CD4-positive, alpha-beta T cell treated with Interferon gamma for 1 hour (primary cell): ENCODE results near the gene GRM7.
"Not testable (repeated sequence)": the region's sequence is repeated elsewhere in the genome, so short reads cannot be mapped to it uniquely, and the experiment has no call there.

ENCODE experiments used
- DNase-seq: peaks from one replicate; pipeline ENCODE4 v3.0.0-alpha.2; 2020

Gene GRM7

DNA sequence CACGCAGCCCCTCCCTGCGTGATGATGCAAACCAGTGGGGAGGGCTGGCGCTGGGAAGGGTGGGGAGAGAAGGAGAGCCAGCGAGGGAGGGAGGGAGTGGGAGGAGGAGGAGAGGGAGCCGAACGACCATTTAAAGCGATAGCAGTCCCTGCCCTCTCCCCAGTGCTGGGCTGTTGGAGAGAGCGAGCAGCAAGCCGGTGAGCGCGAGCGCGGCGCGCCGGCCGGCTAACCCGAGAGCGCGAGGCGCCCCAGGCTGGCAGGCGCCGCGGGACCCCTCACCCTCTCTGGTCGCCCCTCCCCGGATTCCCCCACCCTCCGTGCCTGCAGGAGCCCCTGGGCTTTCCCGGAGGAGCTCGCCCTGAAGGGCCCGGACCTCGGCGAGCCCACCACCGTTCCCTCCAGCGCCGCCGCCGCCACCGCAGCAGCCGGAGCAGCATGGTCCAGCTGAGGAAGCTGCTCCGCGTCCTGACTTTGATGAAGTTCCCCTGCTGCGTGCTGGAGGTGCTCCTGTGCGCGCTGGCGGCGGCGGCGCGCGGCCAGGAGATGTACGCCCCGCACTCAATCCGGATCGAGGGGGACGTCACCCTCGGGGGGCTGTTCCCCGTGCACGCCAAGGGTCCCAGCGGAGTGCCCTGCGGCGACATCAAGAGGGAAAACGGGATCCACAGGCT, at the start of gene GRM7:
Gene GRM7, plus strand, starts transcription at position 162 of the 671 bp plus-strand sequence.
- no peak for DNase-seq

DNA sequence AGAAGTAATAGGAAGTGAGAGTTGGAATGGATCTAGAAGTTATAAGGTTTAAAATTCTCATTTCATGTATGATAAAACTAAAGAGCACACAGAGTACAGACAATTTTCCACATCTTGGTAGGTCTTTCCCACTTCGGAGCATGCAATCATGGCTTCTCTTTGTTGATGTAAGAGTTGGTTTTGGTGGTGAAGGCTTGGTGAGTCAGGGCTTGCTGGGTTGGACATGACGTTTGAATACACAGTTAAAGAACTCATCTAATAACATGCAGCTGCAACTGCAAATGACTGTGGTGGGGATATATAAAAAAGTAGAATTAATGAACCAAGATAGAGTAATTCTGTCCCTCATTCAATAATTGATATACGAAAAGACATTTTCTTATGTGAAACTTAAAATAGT, 39.5 kb upstream of the GRM7 start:
- no peak for DNase-seq

DNA sequence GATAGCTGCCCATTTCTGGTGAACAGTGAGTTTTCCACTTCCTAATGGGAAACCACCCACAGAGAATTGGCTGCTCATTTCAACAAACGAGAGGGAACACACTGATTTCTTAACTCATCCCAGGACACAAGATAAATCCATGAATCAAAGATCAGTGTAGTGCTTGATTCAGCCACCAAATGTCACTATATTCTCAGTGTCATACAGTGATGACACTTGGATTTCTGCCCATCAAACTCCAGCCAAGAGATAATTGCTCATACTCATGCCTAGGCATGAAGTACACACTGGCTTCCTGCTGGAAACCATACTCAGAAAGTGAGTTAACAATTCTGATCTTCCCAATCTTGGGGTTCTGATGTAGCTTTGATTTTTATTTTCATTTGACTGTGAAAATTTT, 35.4 kb upstream of the GRM7 start:
- no peak for DNase-seq

DNA sequence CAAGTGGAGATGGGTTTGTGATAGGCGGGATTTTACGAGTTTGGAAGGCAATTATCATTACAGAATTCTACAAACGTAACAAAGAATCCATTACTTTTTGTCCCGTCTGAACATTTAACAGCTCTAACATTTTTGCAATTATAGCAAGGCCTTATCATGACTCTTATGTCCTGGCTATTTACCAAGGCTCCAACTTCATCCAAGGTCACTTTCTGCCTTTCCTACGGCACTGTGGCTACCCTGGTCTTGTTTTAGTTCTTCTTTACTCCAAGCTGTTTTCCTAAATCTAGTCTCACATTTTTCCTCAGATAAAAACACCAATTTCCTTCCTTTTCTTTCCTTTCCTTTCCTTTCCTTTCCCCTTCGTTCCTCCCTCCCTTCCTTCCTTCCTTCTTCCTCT, 33.5 kb upstream of the GRM7 start:
- DNase-seq = no peak

DNA sequence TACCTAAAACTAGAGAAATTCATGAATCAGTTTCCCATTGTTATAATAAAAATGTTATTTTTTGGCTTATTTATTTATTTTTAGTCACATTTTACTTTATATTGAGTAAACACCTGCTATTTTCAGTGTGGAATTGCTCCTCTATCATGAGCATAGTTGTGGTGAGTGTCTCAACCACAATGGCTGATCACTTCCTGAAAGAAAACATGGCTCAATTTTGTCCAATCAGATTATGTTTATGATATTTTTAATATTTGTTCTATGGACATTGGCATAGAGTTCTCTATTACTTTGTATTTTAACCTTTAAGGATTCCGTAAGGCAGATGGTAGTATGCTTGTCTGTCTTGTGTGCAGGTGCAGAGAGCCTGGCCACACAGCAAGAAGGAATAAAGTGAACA, 16.2 kb upstream of the GRM7 start:
- no peak for DNase-seq

DNA sequence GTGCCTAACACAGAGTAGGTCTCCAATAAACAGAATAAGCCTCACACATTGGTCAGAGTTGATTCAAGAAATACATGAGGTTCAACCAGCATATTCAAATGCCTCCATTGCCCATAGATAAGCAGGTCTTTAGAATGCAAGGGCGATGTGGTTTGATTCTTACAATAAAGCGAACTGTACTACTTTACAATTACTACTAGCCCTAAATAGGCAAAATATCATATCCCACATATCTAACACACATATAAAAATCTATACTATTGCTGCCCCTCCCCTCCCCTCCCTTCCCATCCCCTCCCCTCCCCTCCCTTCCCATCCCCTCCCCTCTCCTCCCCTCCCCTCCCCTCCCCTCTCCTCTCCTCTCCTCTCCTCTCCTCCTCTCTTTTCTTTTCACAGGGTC, 6.7 kb upstream of the GRM7 start:
- no peak for DNase-seq

DNA sequence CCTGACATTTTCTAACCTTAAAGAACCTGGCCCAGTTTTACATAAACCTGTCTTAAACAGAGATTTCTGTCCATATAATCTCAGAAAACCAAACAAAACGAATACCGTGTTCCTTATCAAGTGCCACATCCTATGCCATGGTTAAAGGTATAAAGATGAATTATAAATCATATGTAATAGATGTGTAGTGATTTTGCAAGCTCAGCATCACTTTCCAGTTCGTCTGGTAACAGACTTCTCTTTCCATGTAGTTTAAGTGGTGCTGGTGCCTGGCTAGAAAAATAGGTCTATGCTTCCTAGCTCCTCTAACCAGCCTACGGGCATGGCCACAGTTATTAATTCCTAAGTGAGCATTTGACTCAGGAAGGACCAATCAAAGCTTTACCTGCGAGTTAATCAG, 3.4 kb upstream of the GRM7 start:
- no peak for DNase-seq

DNA sequence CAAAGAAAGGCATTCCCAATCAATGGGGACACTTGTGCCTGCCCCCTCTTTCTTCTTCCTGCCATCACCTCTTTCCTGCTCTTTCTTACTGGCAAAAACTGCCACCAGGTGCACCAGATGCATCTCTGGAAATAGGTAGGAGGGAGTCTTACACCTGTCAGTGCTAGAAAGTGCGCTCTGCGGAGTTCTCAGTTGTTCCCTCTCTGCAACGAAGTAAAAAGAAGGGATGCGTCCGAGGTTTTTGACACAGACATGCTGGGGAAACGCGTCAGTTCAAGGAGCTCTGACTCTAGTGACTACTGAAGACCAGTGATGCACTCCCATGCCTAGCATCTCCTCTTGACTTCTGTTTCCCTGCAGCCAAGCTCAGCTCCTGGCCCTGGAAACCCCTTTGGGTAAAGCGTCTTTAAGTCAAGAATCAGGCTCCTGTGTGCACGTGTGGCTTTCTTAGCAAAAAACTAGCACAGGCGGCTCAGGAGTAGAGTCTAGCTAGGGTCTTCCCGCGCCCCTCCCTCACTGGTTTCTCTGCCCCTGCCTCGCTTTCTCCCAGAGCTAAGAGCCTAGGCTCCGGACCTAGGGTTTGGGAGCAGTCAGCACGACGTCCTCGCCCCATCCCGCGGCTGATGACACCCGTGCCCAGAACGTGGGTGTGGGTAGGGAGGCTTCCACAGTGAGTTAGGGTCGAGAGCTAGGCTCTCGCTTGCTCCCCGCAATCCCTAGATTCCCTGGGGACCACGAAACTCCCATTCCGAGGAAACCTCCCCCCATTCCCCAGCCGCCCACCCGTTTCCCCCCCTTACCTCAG, 564 bp upstream of the GRM7 start:
- DNase-seq = no peak

DNA sequence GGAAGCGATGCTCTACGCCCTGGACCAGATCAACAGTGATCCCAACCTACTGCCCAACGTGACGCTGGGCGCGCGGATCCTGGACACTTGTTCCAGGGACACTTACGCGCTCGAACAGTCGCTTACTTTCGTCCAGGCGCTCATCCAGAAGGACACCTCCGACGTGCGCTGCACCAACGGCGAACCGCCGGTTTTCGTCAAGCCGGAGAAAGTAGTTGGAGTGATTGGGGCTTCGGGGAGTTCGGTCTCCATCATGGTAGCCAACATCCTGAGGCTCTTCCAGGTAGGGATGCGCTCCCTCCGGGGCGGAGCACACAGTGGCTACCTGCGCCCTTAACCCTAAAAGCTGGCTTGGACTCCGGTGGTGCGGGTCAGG, 698 bp downstream of the GRM7 start:
- DNase-seq = no peak

DNA sequence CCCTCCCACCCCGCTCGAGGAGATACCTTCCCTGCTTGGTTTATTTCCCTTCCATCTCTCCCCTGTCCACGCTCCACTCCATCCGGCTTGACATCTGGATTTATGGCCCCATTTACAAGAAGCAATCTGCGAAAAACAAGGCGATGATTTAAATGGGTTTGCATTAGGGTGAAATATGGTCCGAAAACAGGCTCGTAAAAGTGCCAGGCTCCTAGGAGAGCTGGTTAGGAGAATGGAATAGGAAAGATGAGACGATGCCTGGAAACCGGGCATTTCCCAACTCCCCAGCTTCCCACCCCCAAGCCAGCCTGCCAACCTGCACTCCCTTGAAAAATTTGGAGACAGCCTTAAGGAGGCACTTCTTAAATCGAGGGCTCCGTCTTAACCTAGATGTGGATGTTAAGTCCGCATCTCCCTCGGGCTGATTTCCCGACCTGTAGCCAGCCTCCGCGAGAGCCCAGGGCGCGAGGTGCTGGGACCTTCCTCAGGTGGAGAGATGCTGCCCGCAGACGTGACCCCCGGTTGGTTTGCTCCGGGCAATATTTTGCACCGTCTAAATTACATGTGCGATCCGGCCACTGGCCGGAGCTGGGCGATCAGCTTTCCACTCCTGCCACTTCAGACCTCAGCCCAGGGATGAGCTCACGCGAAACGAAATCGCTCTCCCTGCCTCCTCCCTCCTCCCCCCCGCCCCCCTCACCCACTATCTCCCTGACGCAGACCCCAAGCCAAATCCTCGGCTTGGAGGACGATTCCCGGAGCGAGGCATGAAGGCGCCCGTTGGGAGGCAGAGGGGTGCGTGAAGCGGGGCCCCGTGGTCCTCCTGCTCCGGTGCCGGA, 1.3 kb downstream of the GRM7 start:
- no peak for DNase-seq

DNA sequence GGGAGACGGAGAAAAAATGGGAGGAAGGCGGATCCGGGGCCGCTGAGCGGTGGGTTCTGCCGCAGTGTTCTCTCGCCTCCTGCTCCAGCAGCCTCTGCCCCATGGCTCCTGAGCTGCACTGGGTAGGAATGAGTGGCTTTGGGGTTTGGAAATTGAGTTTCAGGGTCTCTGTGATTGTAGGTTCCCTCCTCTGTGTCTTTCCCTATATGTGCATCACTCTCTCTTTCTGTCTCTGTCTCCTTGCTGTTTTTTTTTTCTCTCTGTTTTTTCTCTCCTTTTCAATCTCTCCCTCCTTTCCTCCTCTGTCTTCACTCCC, 1.9 kb downstream of the GRM7 start:
- DNase-seq = no peak

DNA sequence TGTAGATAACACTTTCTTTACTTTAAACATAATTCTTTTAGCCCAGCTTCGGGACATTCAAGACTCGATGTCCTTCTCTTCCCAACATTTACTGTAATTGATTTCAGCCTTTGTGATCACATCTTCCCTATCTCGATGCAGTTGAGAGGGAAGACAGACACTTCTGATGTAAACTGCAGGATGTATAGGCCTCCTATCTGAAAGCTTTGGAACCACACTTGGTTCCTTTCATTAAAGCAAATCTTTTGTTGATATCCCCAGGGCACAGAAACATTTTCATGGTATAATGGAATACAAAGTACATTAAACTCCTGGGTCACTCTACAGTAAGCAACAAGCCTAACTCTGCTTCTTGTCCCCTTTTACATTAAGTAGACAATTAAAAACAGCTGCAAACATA, 6.4 kb downstream of the GRM7 start:
- no peak for DNase-seq

DNA sequence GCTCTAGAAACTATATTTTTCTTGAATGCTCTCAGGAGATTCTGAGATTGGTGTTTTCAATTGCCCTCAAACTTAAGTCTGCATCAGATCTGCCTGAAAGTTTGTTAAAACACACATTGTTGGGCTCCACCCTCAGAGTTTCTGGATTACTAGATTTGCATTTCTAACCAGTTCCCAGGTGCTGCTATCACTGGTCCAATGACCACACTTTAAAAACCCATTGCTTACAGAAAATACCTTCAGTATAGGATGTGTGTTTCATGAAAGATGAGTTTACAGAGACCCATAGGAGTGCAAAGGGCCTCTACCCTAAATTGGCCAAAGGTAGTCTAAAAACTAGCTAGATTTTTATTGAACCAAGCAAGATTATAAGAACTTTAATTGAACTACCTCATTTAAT, 17.8 kb downstream of the GRM7 start:
- no peak for DNase-seq

DNA sequence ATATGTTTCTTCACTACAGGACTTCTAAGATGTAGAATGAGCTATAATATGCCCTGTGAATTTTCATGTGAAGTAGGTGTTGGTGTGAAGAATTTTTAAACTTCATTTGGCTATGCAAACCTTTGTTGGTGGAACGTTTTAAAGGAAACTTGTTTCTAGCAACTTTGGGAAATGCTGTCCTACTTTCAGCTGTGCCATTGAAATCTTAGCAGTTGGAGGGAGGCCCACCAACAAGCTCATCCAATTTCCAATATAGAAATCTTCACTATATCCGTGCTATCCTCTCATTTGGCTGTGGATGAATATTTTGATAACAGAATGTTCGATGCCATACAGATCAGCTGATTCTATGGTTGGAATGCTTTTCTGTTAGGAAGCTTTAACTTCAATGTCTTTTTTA, 51.3 kb downstream of the GRM7 start:
- DNase-seq = no peak

DNA sequence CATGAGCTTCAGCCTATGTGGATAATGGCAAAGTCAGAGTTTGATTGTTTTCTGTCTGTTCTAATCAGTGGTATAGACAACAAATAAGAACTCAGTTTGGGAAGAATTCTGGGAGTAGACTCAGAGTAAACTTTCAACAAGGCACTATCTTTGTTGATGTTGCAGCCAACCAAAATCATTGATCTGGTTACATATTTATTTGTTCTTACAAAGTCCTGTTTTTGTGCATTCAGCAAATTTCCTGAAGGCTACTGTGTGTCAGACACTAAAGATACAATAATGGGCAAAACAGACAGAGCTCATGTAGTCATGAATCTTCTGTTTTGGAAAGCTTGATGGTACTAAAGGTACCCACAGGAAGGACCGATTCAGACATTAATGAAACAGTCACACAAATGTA, 55.0 kb downstream of the GRM7 start:
- DNase-seq = no peak

DNA sequence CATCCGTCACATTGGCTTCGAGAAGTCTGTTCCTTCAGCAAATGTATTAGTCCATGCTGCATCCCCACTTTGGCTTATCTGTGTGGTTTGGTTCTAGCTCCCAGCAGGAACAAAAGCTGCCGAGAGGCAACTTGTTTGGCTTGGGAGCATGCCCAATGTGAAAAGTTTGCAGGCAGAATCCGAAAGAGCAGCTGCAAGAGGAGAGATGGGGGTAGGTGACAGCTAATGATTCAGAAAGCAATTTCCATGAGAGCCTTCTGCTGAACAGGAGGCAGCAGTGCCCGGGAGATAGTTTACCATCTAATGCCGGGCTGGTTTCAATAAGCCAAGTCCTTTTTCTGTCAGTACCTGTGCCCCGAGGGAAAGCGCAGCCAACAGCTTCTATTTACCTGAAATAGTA, 60.2 kb downstream of the GRM7 start:
- DNase-seq = no peak

DNA sequence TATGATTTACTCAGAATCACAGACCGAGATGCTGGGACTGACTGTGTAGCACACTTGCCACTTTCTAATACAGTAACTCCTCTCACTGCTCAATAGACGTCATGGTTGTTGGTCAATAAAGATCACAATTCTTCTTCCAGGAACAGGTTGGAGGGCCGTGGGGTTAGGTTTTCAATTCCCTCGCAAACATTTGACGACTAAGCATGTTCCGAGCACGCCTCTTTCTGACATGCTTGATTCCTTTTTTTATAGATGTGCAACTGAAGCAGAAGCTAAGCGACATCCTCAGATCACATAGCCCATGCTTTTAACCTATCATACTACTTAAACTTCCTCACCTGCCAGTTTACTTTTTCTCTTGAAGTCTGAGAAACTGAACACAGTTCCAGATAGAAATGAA, 61.0 kb downstream of the GRM7 start:
- DNase-seq = no peak

DNA sequence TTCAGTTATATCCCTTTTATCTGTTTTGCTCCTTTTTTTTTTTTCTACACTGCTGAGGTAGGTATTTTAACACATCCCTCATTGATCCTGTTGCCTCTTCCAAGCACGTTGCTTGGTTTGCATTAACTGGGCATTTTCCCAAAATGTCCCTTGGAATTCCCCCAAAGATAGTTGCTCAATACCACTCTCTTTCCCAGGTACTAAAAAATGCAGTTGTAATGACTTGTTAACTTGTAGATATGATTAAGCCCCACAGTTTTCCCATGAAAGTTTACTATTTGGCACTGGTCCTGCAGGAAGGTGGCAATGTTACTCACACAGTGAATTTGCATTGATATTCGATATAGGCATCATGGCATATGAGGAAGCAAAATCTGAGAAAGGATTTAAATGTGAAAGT, 67.1 kb downstream of the GRM7 start:
- DNase-seq = no peak

DNA sequence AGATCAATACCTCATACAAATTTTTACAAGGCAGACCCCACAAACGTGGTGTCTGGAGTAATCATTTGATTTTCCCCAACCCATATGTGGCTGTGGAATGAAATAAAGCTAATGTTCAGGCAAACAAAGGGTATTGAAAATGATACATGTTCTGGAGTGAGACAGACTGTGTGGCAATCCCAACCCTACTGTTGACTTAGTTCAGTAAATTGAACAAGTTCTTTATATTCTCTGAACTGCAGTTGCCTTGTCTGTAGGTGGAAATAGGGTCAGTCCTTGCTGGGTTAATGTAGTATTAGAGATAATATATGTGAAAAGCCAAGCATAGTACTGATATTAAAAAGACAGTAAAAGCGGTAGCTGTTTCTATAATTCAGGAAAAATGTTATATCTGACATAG, 69.0 kb downstream of the GRM7 start:
- DNase-seq = no peak

DNA sequence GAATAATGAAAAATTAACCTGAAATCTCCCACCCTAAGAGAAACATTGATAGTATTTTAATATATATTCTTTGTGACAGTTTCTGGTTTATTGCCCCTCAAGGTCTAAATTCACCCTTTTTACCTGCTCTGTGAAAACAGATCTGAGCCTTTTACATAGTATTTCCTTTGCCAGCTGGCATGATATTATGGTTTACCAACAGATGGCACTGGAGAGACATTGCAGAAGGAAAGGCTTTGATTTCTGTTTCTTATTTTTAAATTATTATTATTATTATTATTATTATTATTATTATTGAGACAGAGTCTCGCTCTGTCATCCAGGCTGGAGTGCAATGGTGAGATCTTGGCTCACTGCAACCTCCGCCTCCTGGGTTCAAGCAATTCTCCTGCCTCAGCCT, 74.5 kb downstream of the GRM7 start:
- not testable (repeated sequence) for DNase-seq

DNA sequence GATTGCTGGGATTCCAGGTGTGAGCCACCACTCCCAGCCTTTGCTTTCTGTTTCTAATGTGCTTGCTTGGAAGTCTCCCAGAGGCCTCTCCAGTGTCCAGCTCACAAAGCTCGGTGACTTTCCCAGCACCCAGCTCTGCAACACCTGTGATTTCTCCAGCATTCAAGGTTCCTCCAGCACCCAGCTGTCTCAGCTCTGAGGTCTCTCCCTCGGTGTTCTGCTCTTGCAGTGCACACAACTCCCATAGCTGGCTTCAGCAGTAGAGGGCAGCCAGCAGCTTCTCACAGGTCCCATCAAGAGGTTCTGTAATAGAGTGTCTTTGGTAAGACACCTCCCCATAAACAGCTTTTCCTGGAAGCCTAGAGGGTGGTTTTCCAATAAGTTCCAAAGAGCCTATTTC, 75.1 kb downstream of the GRM7 start:
- DNase-seq = no peak

DNA sequence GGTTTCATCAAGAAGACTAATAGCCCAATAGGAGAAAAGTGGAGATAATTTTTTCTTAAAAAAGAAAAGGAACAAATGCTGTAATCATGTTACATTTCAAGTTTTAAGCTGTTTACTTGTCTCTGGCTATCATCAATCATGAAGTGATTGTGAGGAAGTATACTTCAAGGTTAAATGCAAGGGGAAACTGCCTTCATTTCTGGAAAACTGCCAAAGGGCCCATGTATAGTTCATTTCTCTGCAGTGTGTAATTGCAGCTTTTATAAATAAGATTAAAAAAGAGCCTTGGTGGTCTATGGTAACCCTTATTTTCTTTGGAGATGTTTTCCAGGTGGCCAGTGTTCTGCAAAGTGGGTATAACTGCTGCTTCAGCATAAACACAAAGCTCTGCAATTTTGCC, 101.9 kb downstream of the GRM7 start:
- DNase-seq = no peak

DNA sequence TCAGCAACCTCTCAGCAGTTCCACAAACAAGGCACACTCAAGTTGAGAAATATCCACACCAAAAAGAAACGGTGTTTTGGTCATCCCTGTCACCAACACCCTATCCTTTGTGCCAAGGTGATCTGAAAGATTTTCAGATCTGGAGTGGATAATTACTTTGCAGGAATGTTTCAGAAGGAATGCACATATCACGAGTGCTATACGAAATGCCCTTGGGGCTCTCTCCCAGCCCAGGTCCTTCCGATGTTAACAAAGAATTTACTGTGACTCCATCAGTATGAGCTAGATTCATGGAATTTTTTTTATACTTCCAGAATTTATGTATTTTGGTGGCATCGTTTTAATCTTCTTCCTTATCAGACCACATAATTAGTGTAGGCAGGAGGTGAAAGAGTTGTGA, 105.0 kb downstream of the GRM7 start:
- DNase-seq = no peak

DNA sequence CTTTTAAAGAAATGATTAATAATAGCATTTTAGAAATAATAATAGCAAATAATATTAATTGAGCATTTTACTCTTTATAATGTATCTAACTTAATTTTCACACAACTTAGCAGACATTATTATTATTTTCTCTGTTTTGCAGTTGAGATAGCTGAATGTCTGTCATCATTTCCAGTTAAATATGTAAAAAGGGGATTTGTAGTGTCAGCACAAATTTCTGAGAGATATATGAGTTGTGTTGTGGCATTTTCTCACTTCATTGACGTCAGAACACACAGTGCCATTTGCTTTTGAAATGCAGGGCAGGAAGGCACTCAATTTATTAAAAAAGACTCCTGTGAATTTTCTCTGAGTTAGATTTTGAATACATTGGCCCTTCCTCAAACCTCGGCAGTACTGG, 111.0 kb downstream of the GRM7 start:
- DNase-seq = no peak
